H1 (cell line): ENCODE data around the gene ANKRD2. TPM values are rescaled to one million over a fixed set of nuclear protein-coding genes. Genes with fewer than 3 reads are reported as not detected.

ENCODE experiments used
- CTCF ChIA-PET: fragments of 300-600 bp; sonication (Branson Sonifier 250); formaldehyde crosslinking; loops from one replicate; lab custom pipeline; 2021; ENCODE audit not compliant: partially characterized antibody; lab: Charles Lee
- POLR2A ChIA-PET: fragments of 300-600 bp; sonication (Branson Sonifier 250); formaldehyde crosslinking; loops from one replicate; lab custom pipeline; 2021; ENCODE audit warnings: inconsistent platforms; ENCODE audit not compliant: partially characterized antibody; lab: Charles Lee
- DNase-seq, 2 experiments: peaks; one replicate each; pipeline versions ENCODE4 v3.0.0 to v3.0.0-alpha.2; 2010 to 2022; ENCODE audit warnings: low spot score in 2 of 2, low read depth in 1 of 2, mixed read lengths in 1 of 2
- FAIRE-seq: peaks from 2 replicates; lab custom pipeline; 2011; peaks lifted over from hg19 to GRCh38; lab: Jason Lieb, UNC
- H2AFZ ChIP-seq: 2 replicates; pipeline ENCODE4 v1.8.1; 2012; ENCODE audit warnings: low read length, inconsistent platforms
- H2AK5ac ChIP-seq: 2 replicates; pipeline ENCODE4 v1.6.1; 2013; ENCODE audit warnings: low read depth, low read length
- H2BK120ac ChIP-seq: replicated peaks from 2 replicates; pipeline ENCODE3; 2013; ENCODE audit warnings: low read depth, low read length, inconsistent platforms
- H2BK12ac ChIP-seq: 2 replicates; pipeline ENCODE4 v1.6.1; 2013; ENCODE audit warnings: low read depth, low read length
- H2BK15ac ChIP-seq: 2 replicates; pipeline ENCODE4 v1.6.1; 2013; ENCODE audit warnings: low read length
- H2BK20ac ChIP-seq: 2 replicates; pipeline ENCODE4 v1.6.1; 2013; ENCODE audit warnings: low read length
- H2BK5ac ChIP-seq: 2 replicates; pipeline ENCODE4 v1.6.1; 2013; ENCODE audit warnings: low read depth, low read length
- H3K14ac ChIP-seq: 2 replicates; pipeline ENCODE4 v1.6.1; 2013; ENCODE audit warnings: inconsistent platforms; ENCODE audit not compliant: insufficient read length
- H3K18ac ChIP-seq: 2 replicates; pipeline ENCODE4 v1.6.1; 2013; ENCODE audit warnings: low read length; ENCODE audit errors: extremely low read depth
- H3K23ac ChIP-seq: 2 replicates; pipeline ENCODE4 v1.6.1; 2013; ENCODE audit warnings: inconsistent platforms; ENCODE audit not compliant: insufficient read length
- H3K23me2 ChIP-seq: 2 replicates; pipeline ENCODE4 v1.6.1; 2013; ENCODE audit warnings: low read depth, low read length
- H3K27ac ChIP-seq: 2 replicates; pipeline ENCODE4 v1.6.1; 2011; ENCODE audit warnings: low read depth, low read length, inconsistent platforms
- H3K27me3 ChIP-seq, 4 experiments: replicated peaks in 1 of 4; 1 replicate in 1 of 4; 2 replicates in 3 of 4; pipeline versions ENCODE4 v1.6.1 to v1.8.1; 2011 to 2013; ENCODE audit warnings: low read length in 3 of 4, mild to moderate bottlenecking in 3 of 4, inconsistent platforms in 2 of 4, mixed read lengths in 2 of 4, moderate library complexity in 1 of 4; ENCODE audit not compliant: control insufficient read depth in 3 of 4, insufficient read depth in 3 of 4; ENCODE audit errors: extremely low read depth in 1 of 4
- H3K36me3 ChIP-seq, 4 experiments: 2 replicates each; pipeline versions ENCODE4 v1.6.1 to v1.8.1; 2011 to 2013; ENCODE audit warnings: mild to moderate bottlenecking in 4 of 4, low read length in 3 of 4, moderate library complexity in 2 of 4, control low read depth in 1 of 4, inconsistent platforms in 1 of 4; ENCODE audit not compliant: insufficient read depth in 4 of 4, control insufficient read depth in 2 of 4
- H3K4ac ChIP-seq: replicated peaks from 2 replicates; pipeline ENCODE3; 2013; ENCODE audit warnings: low read length, low read depth, mixed read lengths, inconsistent platforms; ENCODE audit not compliant: insufficient read length
- H3K4me1 ChIP-seq, 4 experiments: replicated peaks in 1 of 4; 1 replicate in 1 of 4; 2 replicates in 3 of 4; pipeline versions ENCODE4 v1.6.1 to v1.8.1; 2011 to 2013; ENCODE audit warnings: low read length in 3 of 4, inconsistent platforms in 2 of 4, mixed read lengths in 1 of 4; ENCODE audit not compliant: insufficient read depth in 4 of 4, control insufficient read depth in 3 of 4
- H3K4me2 ChIP-seq, 2 experiments: 2 replicates each; pipeline versions ENCODE4 v1.6.1 to v1.8.1; 2011 to 2013; ENCODE audit warnings: low read depth in 2 of 2, low read length in 2 of 2, control low read depth in 1 of 2, inconsistent platforms in 1 of 2, mild to moderate bottlenecking in 1 of 2; ENCODE audit not compliant: insufficient read depth in 1 of 2
- H3K4me3 ChIP-seq, 4 experiments: fragments of 200-600, 300-600 bp in 1 of 4; sonication (generic), shearing (Covaris generic), sonication (Bioruptor Twin) in 1 of 4; 2 replicates each; pipeline versions ENCODE4 v1.5.1 to v1.8.1; 2011 to 2016; ENCODE audit warnings: low read length in 4 of 4, low read depth in 3 of 4, control low read depth in 2 of 4, inconsistent platforms in 2 of 4, mild to moderate bottlenecking in 2 of 4, mixed read lengths in 1 of 4, moderate library complexity in 1 of 4; ENCODE audit not compliant: insufficient read depth in 2 of 4; ENCODE audit errors: extremely low read depth in 1 of 4
- H3K56ac ChIP-seq: replicated peaks from 2 replicates; pipeline ENCODE3; 2013; ENCODE audit warnings: low read depth, mild to moderate bottlenecking, mixed read lengths, low read length, inconsistent platforms; ENCODE audit not compliant: insufficient read length
- H3K79me1 ChIP-seq: 2 replicates; pipeline ENCODE4 v1.6.1; 2013; ENCODE audit warnings: low read depth, low read length, control low read depth
- H3K79me2 ChIP-seq, 2 experiments: 2 replicates each; pipeline versions ENCODE4 v1.6.1 to v1.8.1; 2012 to 2013; ENCODE audit warnings: low read length in 2 of 2, mild to moderate bottlenecking in 2 of 2, inconsistent platforms in 1 of 2; ENCODE audit not compliant: insufficient read depth in 2 of 2, control insufficient read depth in 1 of 2
- H3K9ac ChIP-seq, 4 experiments: replicated peaks in 1 of 4; 1 replicate in 1 of 4; 2 replicates in 3 of 4; pipeline versions ENCODE4 v1.6.1 to v1.8.1; 2011 to 2013; ENCODE audit warnings: low read depth in 3 of 4, low read length in 3 of 4, control low read depth in 2 of 4, mild to moderate bottlenecking in 2 of 4, moderate library complexity in 2 of 4, inconsistent platforms in 1 of 4; ENCODE audit errors: extremely low read depth in 1 of 4
- H3K9me3 ChIP-seq, 2 experiments: 2 replicates each; pipeline versions ENCODE4 v1.6.1 to v1.8.1; 2012 to 2013; ENCODE audit warnings: mild to moderate bottlenecking in 2 of 2, moderate library complexity in 2 of 2, control low read depth in 1 of 2, inconsistent platforms in 1 of 2, low read depth in 1 of 2, low read length in 1 of 2, mixed read lengths in 1 of 2; ENCODE audit not compliant: insufficient read depth in 2 of 2
- H4K20me1 ChIP-seq, 2 experiments: replicated peaks in 1 of 2; 2 replicates each; pipeline versions ENCODE3 to v1.8.1; 2011 to 2013; ENCODE audit warnings: inconsistent platforms in 2 of 2, low read length in 2 of 2, mild to moderate bottlenecking in 1 of 2; ENCODE audit not compliant: insufficient read depth in 2 of 2, control insufficient read depth in 1 of 2
- H4K5ac ChIP-seq: 2 replicates; pipeline ENCODE4 v1.6.1; 2013; ENCODE audit warnings: low read length, low read depth, mixed read lengths, inconsistent platforms; ENCODE audit not compliant: insufficient read length
- H4K8ac ChIP-seq: 2 replicates; pipeline ENCODE4 v1.8.0; 2013; ENCODE audit warnings: mild to moderate bottlenecking, moderate library complexity, low read length, inconsistent platforms; ENCODE audit not compliant: insufficient read depth; ENCODE audit errors: extremely low read depth
- H4K91ac ChIP-seq: replicated peaks from 2 replicates; pipeline ENCODE3; 2013; ENCODE audit warnings: low read length, mixed read lengths, inconsistent platforms; ENCODE audit not compliant: insufficient read length
- CTBP2 ChIP-seq: IDR thresholded peaks from 2 replicates; pipeline ENCODE4 v1.7.0; 2011; ENCODE audit warnings: borderline replicate concordance, mild to moderate bottlenecking, moderate library complexity, mixed read lengths, low read length; ENCODE audit not compliant: insufficient read depth, insufficient read length
- EZH2 ChIP-seq: fragments of 200-600 bp; sonication (generic); IDR thresholded peaks from 2 replicates; pipeline ENCODE4 v1.7.1; 2012; ENCODE audit warnings: low read depth, mild to moderate bottlenecking, moderate library complexity, low read length, inconsistent platforms; ENCODE audit not compliant: severe bottlenecking
- NRF1 ChIP-seq: IDR thresholded peaks from 2 replicates; pipeline ENCODE4 v1.6.1; 2011; ENCODE audit warnings: mild to moderate bottlenecking, low read depth, low read length, improper control_type of control experiment
- RNF2 ChIP-seq: fragments of 200-900, 300-1000 bp; sonication (generic); IDR thresholded peaks from 2 replicates; pipeline ENCODE4 v1.7.1; 2016; ENCODE audit warnings: borderline replicate concordance, low read depth, mild to moderate bottlenecking, antibody characterized with exemption, low read length; ENCODE audit not compliant: poor library complexity, severe bottlenecking; ENCODE audit errors: missing control alignments
- SIN3A ChIP-seq, 2 experiments: IDR thresholded peaks in 1 of 2; conservative IDR thresholded peaks in 1 of 2; 2 replicates each; pipeline ENCODE4 v1.6.1; 2011 to 2012; ENCODE audit warnings: low read length in 2 of 2, improper control_type of control experiment in 1 of 2, low read depth in 1 of 2, mild to moderate bottlenecking in 1 of 2
- SP4 ChIP-seq: IDR thresholded peaks from 2 replicates; pipeline ENCODE4 v1.6.1; 2012; ENCODE audit warnings: low read length, inconsistent platforms
- WGBS, 2 experiments: shearing (Covaris generic) in 1 of 2; methylation state at CpG; one replicate each; pipeline versions ENCODE4 v1.1.6 to v1.1.7; 2013 to 2015; ENCODE audit warnings: low lambda C conversion rate in 2 of 2, mixed read lengths in 2 of 2, inconsistent platforms in 1 of 2, low coverage in 1 of 2, missing lambda C conversion rate in 1 of 2; ENCODE audit not compliant: insufficient replicate concordance in 2 of 2, insufficient coverage in 1 of 2, insufficient read length in 1 of 2; ENCODE audit errors: extremely low coverage in 1 of 2, missing lambda C conversion rate in 1 of 2; 5-methylcytosine and 5-hydroxymethylcytosine counted together
- polyA plus RNA-seq, 7 experiments: library from polyadenylated mRNA; depleted of rRNA in 3 of 7; stranded (reverse) in 5 of 7; unstranded in 2 of 7; fragments of >200 nt in 5 of 7; fragments of 200-250 nt in 2 of 7; gene quantifications; 1 replicate in 5 of 7; 2 replicates in 1 of 7; 4 replicates in 1 of 7; pipeline versions ENCODE4 v1.2.1 to v1.2.3, GENCODE V29; 2011 to 2013; ENCODE audit warnings: missing spikeins in 2 of 7, mixed read lengths in 2 of 7
- total RNA-seq: library from RNA; stranded (reverse); fragmentation: NEBNext Ultra II Directional; extraction: Animal tissue kit (Norgen Biotek cat#: 25700); gene quantifications from 2 replicates; pipeline ENCODE4 v1.2.1, GENCODE V29; 2021

Gene ANKRD2
- total and polyA plus RNA-seq, 2 of the 8 experiments (the other 6 are each of a cell fraction or from before 2014, with no cell fraction given): not detected

DNA sequence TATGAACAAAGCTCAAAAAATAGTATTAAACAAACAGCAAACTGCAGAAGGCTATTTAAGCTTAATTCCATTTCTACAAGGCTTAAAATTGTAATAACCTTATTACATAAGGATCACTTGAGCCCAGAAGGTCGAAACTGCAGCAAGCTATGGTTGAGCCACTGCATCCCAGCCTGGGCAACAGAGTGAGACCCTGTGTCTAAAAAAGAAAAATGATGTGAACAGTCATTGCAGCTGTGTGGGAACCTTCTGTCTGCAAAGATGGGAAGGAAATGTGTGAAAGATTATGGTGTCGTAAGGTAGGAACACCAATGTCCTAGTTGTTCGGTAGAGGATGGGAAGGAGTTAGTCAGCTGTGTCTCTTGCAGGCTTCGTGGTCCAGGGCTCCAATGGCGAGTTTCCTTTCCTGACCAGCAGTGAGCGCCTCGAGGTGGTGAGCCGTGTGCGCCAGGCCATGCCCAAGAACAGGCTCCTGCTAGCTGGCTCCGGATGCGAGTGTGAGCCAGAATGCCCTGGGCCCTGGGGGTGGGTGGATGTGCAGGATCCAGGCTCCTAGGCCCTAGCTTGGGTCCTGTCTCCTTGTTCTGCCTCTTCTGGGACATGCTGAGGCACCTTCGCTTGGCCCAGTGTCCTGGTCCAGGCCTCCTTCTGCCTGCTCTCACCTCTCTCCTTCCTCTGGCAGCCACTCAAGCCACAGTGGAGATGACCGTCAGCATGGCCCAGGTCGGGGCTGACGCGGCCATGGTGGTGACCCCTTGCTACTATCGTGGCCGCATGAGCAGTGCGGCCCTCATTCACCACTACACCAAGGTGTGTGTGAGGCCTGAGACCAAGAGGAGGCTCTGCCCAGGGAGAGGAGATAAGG lies 26.1 kb downstream of the ANKRD2 start:
- H2BK120ac ChIP-seq: no peak overlapping the region
- H3K9me3 ChIP-seq: no peaks in the 10 kb centered on the region
- no peak overlapping the region for H2BK20ac ChIP-seq
- H3K18ac ChIP-seq: no peak overlapping the region
- no peak overlapping the region for H4K8ac ChIP-seq
- H4K5ac ChIP-seq: no peak overlapping the region
- no peak overlapping the region for H3K9ac ChIP-seq
- H3K4ac ChIP-seq: no peak overlapping the region
- no peaks in the 10 kb centered on the region for H3K36me3 ChIP-seq
- H2AFZ ChIP-seq: no peak overlapping the region
- H4K91ac ChIP-seq: no peak overlapping the region
- H3K14ac ChIP-seq: no peak overlapping the region
- DNase-seq (no peak), FAIRE-seq (no peak)
- H3K4me2 ChIP-seq: no peak overlapping the region
- peak overlapping the region; percentile 24; the same call in 1 of the 2 replicates for H2BK5ac ChIP-seq
- no peak overlapping the region for H2BK15ac ChIP-seq
- no peak overlapping the region for H3K27ac ChIP-seq
- no peaks in the 10 kb centered on the region for H3K79me2 ChIP-seq
- H3K27me3 ChIP-seq: no peaks in the 10 kb centered on the region
- no peak overlapping the region for H3K23ac ChIP-seq
- H3K4me3 ChIP-seq: no peak overlapping the region
- H3K4me1 ChIP-seq: peaks cover 0 to 2% (median under 1%) of the 10 kb centered on the region in 4 experiments; a peak in 1 of 7 replicates
- H3K23me2 ChIP-seq: no peaks in the 10 kb centered on the region
- WGBS, 2 experiments: 92% methylated on average over 19 of the region's 19 CpGs; no CpG with 5 or more reads in 1 of the 2 experiments
- H3K79me1 ChIP-seq: no peaks in the 10 kb centered on the region
- H4K20me1 ChIP-seq: no peaks in the 10 kb centered on the region
- 0 out of 2 replicates have a peak overlapping the region, but pooled peaks have one; percentile 39 for H2BK12ac ChIP-seq
- ChIA-PET CTCF (interaction anchor here (0.8 to 4.3 kb wide), 11 partner anchors 9 to 134 kb away, joined by 3 to 24 read pairs (median 4); partner anchors contain the start of genes ANKRD2, C10orf62 and HOGA1), POLR2A (interaction anchor here (0.9 to 1.1 kb wide), 3 partner anchors 11 to 137 kb away, joined by 3 read pairs; no protein-coding TSS in a partner anchor)
- no peak overlapping the region for H2AK5ac ChIP-seq
- H3K56ac ChIP-seq: no peak overlapping the region
- TF ChIP-seq NRF1 (no peak), EZH2 (no peak), SP4 (no peak), SIN3A (conservative IDR thresholded peaks at IDR 0.05 in 1 of 2, IDR thresholded peaks at IDR 0.05 in 1 of 2; ENCODE audit: low read depth in 1 of 2, low read length in 2 of 2) (no peak), RNF2 (no peak), CTBP2 (no peak)
